Activated naive CD8-positive, alpha-beta T cell treated with anti-CD3 and anti-CD28 coated beads for 36 hours (primary cell): Measurements from ENCODE around the gene RGS9. TPM values are rescaled to one million over a fixed set of nuclear protein-coding genes. Genes with fewer than 3 reads are reported as not detected.

Source experiments
- DNase-seq: peaks from one replicate; pipeline ENCODE4 v3.0.0; 2021
- H3K27ac Mint-ChIP-seq: one replicate; pipeline ENCODE4 v1.8.0; 2022; ENCODE audit warnings: mild to moderate bottlenecking, moderate library complexity, mixed read lengths
- H3K27me3 Mint-ChIP-seq: one replicate; pipeline ENCODE4 v1.8.0; 2022; ENCODE audit warnings: mild to moderate bottlenecking, mixed read lengths
- H3K36me3 Mint-ChIP-seq: one replicate; pipeline ENCODE4 v1.8.0; 2021; ENCODE audit warnings: mild to moderate bottlenecking, mixed read lengths
- H3K4me1 Mint-ChIP-seq: one replicate; pipeline ENCODE4 v1.8.0; 2021; ENCODE audit warnings: mixed read lengths
- H3K4me3 Mint-ChIP-seq: one replicate; pipeline ENCODE4 v1.8.0; 2022; ENCODE audit warnings: mild to moderate bottlenecking, moderate library complexity, mixed read lengths
- H3K9me3 Mint-ChIP-seq: one replicate; pipeline ENCODE4 v1.8.0; 2022; ENCODE audit warnings: mixed read lengths
- total RNA-seq, 2 experiments: library from RNA; stranded (reverse); gene quantifications; one replicate each; pipeline ENCODE4 v1.2.3, GENCODE V29; 2021

The RGS9 gene
- total RNA-seq, 2 experiments from 2014 or later = 1.2 TPM

- Mint-ChIP-seq H3K4me3 (no peak overlapping the region), H3K27ac (no peak overlapping the region), H3K27me3 (peaks cover 14% of the 10 kb centered on the region), H3K4me1 (peaks cover 12% of the 10 kb centered on the region), H3K9me3 (peaks cover 6% of the 10 kb centered on the region), H3K36me3 (peaks cover 4% of the 10 kb centered on the region)
- no peak for DNase-seq
Observed at GRCh38 chr17:65259696-65260485, 122.7 kb downstream of the RGS9 start.

GRCh38 chr17:65260626-65261025 lies 123.5 kb downstream of the RGS9 start:
- H3K4me3 Mint-ChIP-seq = no peak overlapping the region
- peaks cover 6% of the 10 kb centered on the region for H3K9me3 Mint-ChIP-seq
- H3K36me3 Mint-ChIP-seq = peaks cover 4% of the 10 kb centered on the region
- peaks cover 14% of the 10 kb centered on the region for H3K27me3 Mint-ChIP-seq
- H3K27ac Mint-ChIP-seq = no peak overlapping the region
- no peak for DNase-seq
- H3K4me1 Mint-ChIP-seq = peaks cover 17% of the 10 kb centered on the region

GRCh38 chr17:65261152-65261551 lies 124.0 kb downstream of the RGS9 start:
- Mint-ChIP-seq H3K4me3 (no peak overlapping the region), H3K36me3 (peaks cover 4% of the 10 kb centered on the region), H3K4me1 (peaks cover 20% of the 10 kb centered on the region), H3K27me3 (peaks cover 14% of the 10 kb centered on the region), H3K9me3 (peaks cover 6% of the 10 kb centered on the region), H3K27ac (no peak overlapping the region)
- DNase-seq = no peak

GRCh38 chr17:65261682-65262636 lies 124.8 kb downstream of the RGS9 start:
- H3K27ac Mint-ChIP-seq = no peak overlapping the region
- H3K9me3 Mint-ChIP-seq = peaks cover 7% of the 10 kb centered on the region
- DNase-seq = no peak
- H3K4me1 Mint-ChIP-seq = peaks cover 20% of the 10 kb centered on the region
- peaks cover 14% of the 10 kb centered on the region for H3K27me3 Mint-ChIP-seq
- no peak overlapping the region for H3K4me3 Mint-ChIP-seq
- H3K36me3 Mint-ChIP-seq = no peaks in the 10 kb centered on the region

- Mint-ChIP-seq H3K4me3 (no peak overlapping the region), H3K27me3 (peaks cover 4% of the 10 kb centered on the region), H3K27ac (no peak overlapping the region), H3K9me3 (peaks cover 9% of the 10 kb centered on the region), H3K4me1 (peaks cover 20% of the 10 kb centered on the region), H3K36me3 (no peaks in the 10 kb centered on the region)
- no peak for DNase-seq
Observed at GRCh38 chr17:65265276-65265675, 128.1 kb downstream of the RGS9 start.

GRCh38 chr17:65268832-65269231 lies 131.7 kb downstream of the RGS9 start:
- H3K27me3 Mint-ChIP-seq = peaks cover 5% of the 10 kb centered on the region
- H3K36me3 Mint-ChIP-seq = no peaks in the 10 kb centered on the region
- no peak overlapping the region for H3K27ac Mint-ChIP-seq
- no peak for DNase-seq
- peaks cover 9% of the 10 kb centered on the region for H3K9me3 Mint-ChIP-seq
- H3K4me3 Mint-ChIP-seq = no peak overlapping the region
- H3K4me1 Mint-ChIP-seq = peaks cover 9% of the 10 kb centered on the region

GRCh38 chr17:65270499-65271253 lies 133.5 kb downstream of the RGS9 start:
- DNase-seq = no peak
- Mint-ChIP-seq H3K36me3 (no peaks in the 10 kb centered on the region), H3K27me3 (peaks cover 5% of the 10 kb centered on the region), H3K27ac (no peak overlapping the region), H3K9me3 (peaks cover 9% of the 10 kb centered on the region), H3K4me3 (no peak overlapping the region), H3K4me1 (peaks cover 2% of the 10 kb centered on the region)

- no peak for DNase-seq
- H3K9me3 Mint-ChIP-seq = peaks cover 7% of the 10 kb centered on the region
- H3K4me1 Mint-ChIP-seq = no peaks in the 10 kb centered on the region
- H3K36me3 Mint-ChIP-seq = no peaks in the 10 kb centered on the region
- peaks cover 5% of the 10 kb centered on the region for H3K27me3 Mint-ChIP-seq
- H3K27ac Mint-ChIP-seq = no peak overlapping the region
- H3K4me3 Mint-ChIP-seq = no peak overlapping the region
Observed at GRCh38 chr17:65271296-65271695, 134.1 kb downstream of the RGS9 start.

Other genes starting within 250 kb of the RGS9 start
- 1 to 10 TPM; 4.5 to 4.8 TPM for gene LRRC37A3, start 217.9 kb upstream of the RGS9 start, total RNA-seq
- 10 to 100 TPM; 53.8 to 54.2 TPM for gene GNA13, start 80.6 kb upstream of the RGS9 start, total RNA-seq